GM23248 (cell line): ENCODE results near the gene FOXP2. TPM values are rescaled to one million over a fixed set of nuclear protein-coding genes. Genes with fewer than 3 reads are reported as not detected.

Experiments used
- DNase-seq: peaks from one replicate; pipeline ENCODE4 v3.0.0-alpha.2; 2015
- H2AFZ ChIP-seq: fragments of 200-600 bp; sonication (generic); 2 replicates; pipeline ENCODE4 v1.6.1; 2016; ENCODE audit warnings: antibody characterized with exemption
- H3F3A ChIP-seq: fragments of 200-600 bp; sonication (generic); 2 replicates; pipeline ENCODE4 v1.6.1; 2016; ENCODE audit warnings: mild to moderate bottlenecking, antibody characterized with exemption, mixed run types; ENCODE audit not compliant: insufficient read depth
- H3K27ac ChIP-seq: fragments of 200-600 bp; sonication (generic); 2 replicates; pipeline ENCODE4 v1.5.1; 2016; ENCODE audit warnings: mild to moderate bottlenecking
- H3K27me3 ChIP-seq: fragments of 200-600 bp; sonication (generic); replicated peaks from 2 replicates; pipeline ENCODE4 v1.6.1; 2016; ENCODE audit warnings: mild to moderate bottlenecking; ENCODE audit not compliant: insufficient read depth
- H3K36me3 ChIP-seq: fragments of 200-600 bp; sonication (generic); 2 replicates; pipeline ENCODE4 v1.6.1; 2016; ENCODE audit warnings: low read depth, mild to moderate bottlenecking
- H3K4me1 ChIP-seq: fragments of 200-600 bp; sonication (generic); 2 replicates; pipeline ENCODE4 v1.6.1; 2016; ENCODE audit warnings: mild to moderate bottlenecking; ENCODE audit not compliant: insufficient read depth
- H3K4me2 ChIP-seq: fragments of 200-600 bp; sonication (generic); one replicate; pipeline ENCODE4 v1.6.1; 2016; ENCODE audit warnings: mild to moderate bottlenecking; ENCODE audit not compliant: unreplicated experiment
- H3K4me3 ChIP-seq: fragments of 200-600 bp; sonication (generic); 2 replicates; pipeline ENCODE4 v1.5.1; 2016; ENCODE audit warnings: mild to moderate bottlenecking
- H3K79me2 ChIP-seq: fragments of 200-600 bp; sonication (generic); 2 replicates; pipeline ENCODE4 v1.6.1; 2016; ENCODE audit warnings: mild to moderate bottlenecking; ENCODE audit not compliant: insufficient read depth
- H3K9ac ChIP-seq: fragments of 200-600 bp; sonication (generic); 2 replicates; pipeline ENCODE4 v1.6.1; 2016; ENCODE audit warnings: mild to moderate bottlenecking
- H3K9me2 ChIP-seq: fragments of 200-600 bp; sonication (generic); 2 replicates; pipeline ENCODE4 v1.6.1; 2016; ENCODE audit warnings: mixed run types, mild to moderate bottlenecking, moderate library complexity; ENCODE audit not compliant: insufficient read depth
- H3K9me3 ChIP-seq: fragments of 200-600 bp; sonication (generic); one replicate; pipeline ENCODE4 v1.6.1; 2017; ENCODE audit warnings: low read depth
- H4K20me1 ChIP-seq: fragments of 200-600 bp; sonication (generic); 2 replicates; pipeline ENCODE4 v1.6.0; 2016; ENCODE audit not compliant: insufficient read depth
- EZH2 ChIP-seq: fragments of 200-600 bp; sonication (generic); IDR thresholded peaks from 2 replicates; pipeline ENCODE4 v1.6.1; 2018; ENCODE audit warnings: antibody characterized with exemption, mild to moderate bottlenecking; ENCODE audit not compliant: insufficient read depth, poor library complexity, severe bottlenecking
- EZH2phosphoT487 ChIP-seq: fragments of 200-600 bp; sonication (generic); IDR thresholded peaks from 2 replicates; pipeline ENCODE4 v1.6.1; 2018; ENCODE audit warnings: antibody characterized with exemption, moderate library complexity, mild to moderate bottlenecking, low read depth; ENCODE audit not compliant: insufficient read depth
- WGBS, 2 experiments: methylation state at CpG; one replicate each; pipeline ENCODE4 v1.1.6; 2015 to 2017; ENCODE audit warnings: low lambda C conversion rate in 2 of 2, low coverage in 1 of 2; ENCODE audit errors: missing lambda C conversion rate in 2 of 2; 5-methylcytosine and 5-hydroxymethylcytosine counted together
- in situ Hi-C: fragments of 300-500 bp; cut with MboI; formaldehyde crosslinking; loops from 2 replicates; pipeline ENCODE4 v1.15.0; 2020
- polyA plus RNA-seq: library from polyadenylated mRNA; unstranded; fragments of >200 nt; fragmentation: Nextera tagmentation; extraction: Ambion mirVana; gene quantifications from 2 replicates; pipeline ENCODE4 v1.2.1, GENCODE V29; 2016
- total RNA-seq: library from RNA; depleted of rRNA; stranded (reverse); fragments of >200 nt; shearing (Covaris generic); gene quantifications from 2 replicates; pipeline ENCODE4 v1.2.3, GENCODE V29; 2014

The FOXP2 gene
- total and polyA plus RNA-seq, 2 experiments from 2014 or later, result 2.3 to 5.0 TPM

GRCh38 chr7:114622221-114622620 is 207.6 kb downstream of the FOXP2 start:
- in situ Hi-C loops, result no loop called here
- H2AFZ ChIP-seq, result no peak overlapping the region
- H3K9me2 ChIP-seq, result no peaks in the 10 kb centered on the region
- H3K36me3 ChIP-seq, result no peaks in the 10 kb centered on the region
- H3K9ac ChIP-seq, result no peak overlapping the region
- no peak overlapping the region for H3K4me2 ChIP-seq
- no peaks in the 10 kb centered on the region for H3K9me3 ChIP-seq
- H3K27me3 ChIP-seq, result no peaks in the 10 kb centered on the region
- H3K4me1 ChIP-seq, result no peaks in the 10 kb centered on the region
- H3K4me3 ChIP-seq, result no peak overlapping the region
- WGBS, 2 experiments, result 77 to 87% methylated on average over 1 of the region's 1 CpG
- H4K20me1 ChIP-seq, result no peaks in the 10 kb centered on the region
- TF ChIP-seq EZH2phosphoT487 (no peak), EZH2 (no peak)
- no peaks in the 10 kb centered on the region for H3K79me2 ChIP-seq
- no peaks in the 10 kb centered on the region for H3F3A ChIP-seq
- H3K27ac ChIP-seq, result no peak overlapping the region
- DNase-seq, result no peak

GRCh38 chr7:114623146-114623545 is 208.5 kb downstream of the FOXP2 start:
- H3K4me3 ChIP-seq, result no peak overlapping the region
- H3K9me2 ChIP-seq, result no peaks in the 10 kb centered on the region
- H3K4me2 ChIP-seq, result no peak overlapping the region
- no peaks in the 10 kb centered on the region for H3F3A ChIP-seq
- H4K20me1 ChIP-seq, result no peaks in the 10 kb centered on the region
- H3K27me3 ChIP-seq, result no peaks in the 10 kb centered on the region
- H3K9ac ChIP-seq, result no peak overlapping the region
- H2AFZ ChIP-seq, result no peak overlapping the region
- H3K27ac ChIP-seq, result no peak overlapping the region
- H3K4me1 ChIP-seq, result no peaks in the 10 kb centered on the region
- 86 to 95% methylated on average over 2 of the region's 2 CpGs for WGBS, 2 experiments
- in situ Hi-C loops, result no loop called here
- TF ChIP-seq EZH2phosphoT487 (no peak), EZH2 (no peak)
- H3K79me2 ChIP-seq, result no peaks in the 10 kb centered on the region
- H3K36me3 ChIP-seq, result no peaks in the 10 kb centered on the region
- DNase-seq, result no peak
- no peaks in the 10 kb centered on the region for H3K9me3 ChIP-seq

- Histone ChIP-seq H3F3A (no peaks in the 10 kb centered on the region), H3K9me2 (no peaks in the 10 kb centered on the region), H2AFZ (no peak overlapping the region), H3K36me3 (no peaks in the 10 kb centered on the region), H3K4me3 (no peak overlapping the region), H3K79me2 (no peaks in the 10 kb centered on the region), H3K9ac (no peak overlapping the region), H3K27ac (no peak overlapping the region), H3K9me3 (no peaks in the 10 kb centered on the region), H3K4me2 (no peak overlapping the region), H3K4me1 (no peaks in the 10 kb centered on the region), H3K27me3 (no peaks in the 10 kb centered on the region), H4K20me1 (no peaks in the 10 kb centered on the region)
- 95% methylated on average over 3 of the region's 3 CpGs for WGBS, 2 experiments
- TF ChIP-seq EZH2phosphoT487 (no peak), EZH2 (no peak)
- in situ Hi-C loops, result no loop called here
- DNase-seq, result no peak
Observed at GRCh38 chr7:114627231-114627630, 212.6 kb downstream of the FOXP2 start.

GRCh38 chr7:114628362-114628761 is 213.7 kb downstream of the FOXP2 start:
- in situ Hi-C loops, result no loop called here
- H3K79me2 ChIP-seq, result no peaks in the 10 kb centered on the region
- H3K4me1 ChIP-seq, result no peaks in the 10 kb centered on the region
- no peak for TF ChIP-seq EZH2phosphoT487
- TF ChIP-seq EZH2, result no peak
- no peaks in the 10 kb centered on the region for H3K9me2 ChIP-seq
- no peaks in the 10 kb centered on the region for H3K9me3 ChIP-seq
- no peaks in the 10 kb centered on the region for H3K36me3 ChIP-seq
- DNase-seq, result no peak
- H3K4me3 ChIP-seq, result no peak overlapping the region
- H3K9ac ChIP-seq, result no peak overlapping the region
- WGBS, 2 experiments, result 55 to 66% methylated on average over 2 of the region's 2 CpGs
- H3K4me2 ChIP-seq, result no peak overlapping the region
- H4K20me1 ChIP-seq, result no peaks in the 10 kb centered on the region
- H3F3A ChIP-seq, result no peaks in the 10 kb centered on the region
- H2AFZ ChIP-seq, result no peak overlapping the region
- H3K27ac ChIP-seq, result no peak overlapping the region
- H3K27me3 ChIP-seq, result no peaks in the 10 kb centered on the region

- 91 to 96% methylated on average over 3 of the region's 3 CpGs for WGBS, 2 experiments
- Histone ChIP-seq H3K4me1 (no peaks in the 10 kb centered on the region), H3K4me2 (no peak overlapping the region), H3K36me3 (no peaks in the 10 kb centered on the region), H4K20me1 (no peaks in the 10 kb centered on the region), H3K27ac (no peak overlapping the region), H3K4me3 (no peak overlapping the region), H3K27me3 (no peaks in the 10 kb centered on the region), H3K9me2 (no peaks in the 10 kb centered on the region), H3K9me3 (no peaks in the 10 kb centered on the region), H2AFZ (no peak overlapping the region), H3F3A (no peaks in the 10 kb centered on the region), H3K9ac (no peak overlapping the region), H3K79me2 (no peaks in the 10 kb centered on the region)
- in situ Hi-C loops, result no loop called here
- DNase-seq, result no peak
- no peak for TF ChIP-seq EZH2
- TF ChIP-seq EZH2phosphoT487, result no peak
Observed at GRCh38 chr7:114629762-114630161, 215.1 kb downstream of the FOXP2 start.
